SU-DHL-6 (cell line): ENCODE data around the gene SERTAD3.
A peak's percentile ranks its signal among the peaks of the same experiment; 100 is the strongest.

Experiments used
- H2AFZ ChIP-seq: fragments of 200-600 bp; sonication (generic); 2 replicates; pipeline ENCODE4 v1.6.1; 2014; ENCODE audit warnings: low read depth, mild to moderate bottlenecking, moderate library complexity, mixed read lengths, antibody characterized with exemption, low read length; ENCODE audit not compliant: severe bottlenecking
- H3F3A ChIP-seq: fragments of 200-600 bp; shearing (Covaris generic); 2 replicates; pipeline ENCODE4 v1.6.0; 2016; ENCODE audit warnings: antibody characterized with exemption, mild to moderate bottlenecking; ENCODE audit not compliant: insufficient read depth
- H3K27ac ChIP-seq: fragments of 200-600 bp; sonication (generic); 2 replicates; pipeline ENCODE4 v1.5.1; 2016; ENCODE audit warnings: low read depth, mild to moderate bottlenecking, low read length, moderate library complexity, mixed read lengths
- H3K27me3 ChIP-seq: fragments of 200-600 bp; sonication (generic), shearing (Covaris generic); 2 replicates; pipeline ENCODE4 v1.6.0; 2014; ENCODE audit warnings: mild to moderate bottlenecking, low read length
- H3K36me3 ChIP-seq: fragments of 200-600 bp; sonication (generic); 2 replicates; pipeline ENCODE4 v1.6.1; 2014; ENCODE audit warnings: mild to moderate bottlenecking, low read length, mixed read lengths
- H3K4me2 ChIP-seq: fragments of 300-600, 200-600 bp; shearing (Covaris generic), sonication (generic); 2 replicates; pipeline ENCODE4 v1.6.0; 2014; ENCODE audit warnings: low read length, low read depth, mild to moderate bottlenecking; ENCODE audit not compliant: poor library complexity, severe bottlenecking
- H3K4me3 ChIP-seq: fragments of 200-600 bp; sonication (generic); 2 replicates; pipeline ENCODE4 v1.5.1; 2014; ENCODE audit warnings: antibody characterized with exemption, low read length, mild to moderate bottlenecking, mixed read lengths; ENCODE audit not compliant: insufficient read depth, poor library complexity, severe bottlenecking
- H3K79me2 ChIP-seq: fragments of 200-600 bp; sonication (generic); 2 replicates; pipeline ENCODE4 v1.6.1; 2014; ENCODE audit warnings: mild to moderate bottlenecking, low read length, moderate library complexity; ENCODE audit not compliant: insufficient read depth
- H3K9ac ChIP-seq: fragments of 200-600 bp; sonication (generic); 2 replicates; pipeline ENCODE4 v1.7.0; 2014; ENCODE audit warnings: mild to moderate bottlenecking, low read length
- H3K9me2 ChIP-seq: fragments of 200-600 bp; sonication (generic); replicated peaks from 2 replicates; pipeline ENCODE4 v1.6.1; 2014; ENCODE audit warnings: low read length; ENCODE audit not compliant: insufficient read depth
- H3K9me3 ChIP-seq: fragments of 200-600 bp; sonication (generic); 2 replicates; pipeline ENCODE4 v1.6.1; 2014; ENCODE audit warnings: low read length, mixed read lengths; ENCODE audit not compliant: insufficient read depth
- H4K20me1 ChIP-seq: fragments of 200-600 bp; sonication (generic); 2 replicates; pipeline ENCODE4 v1.6.1; 2014; ENCODE audit warnings: low read depth, mild to moderate bottlenecking, antibody characterized with exemption, low read length, moderate library complexity, mixed read lengths
- CTCF ChIP-seq: fragments of 200-600 bp; sonication (generic); IDR thresholded peaks from one replicate; pipeline ENCODE4 v1.5.1; 2017; ENCODE audit warnings: antibody characterized with exemption, mild to moderate bottlenecking, low read length, moderate library complexity; ENCODE audit not compliant: insufficient read depth, poor library complexity, severe bottlenecking
- EZH2phosphoT487 ChIP-seq: fragments of 200-600 bp; sonication (generic), shearing (Covaris generic); conservative IDR thresholded peaks from 2 replicates; pipeline ENCODE4 v1.6.1; 2018; ENCODE audit warnings: mild to moderate bottlenecking, antibody characterized with exemption, low read length, moderate library complexity, mixed read lengths

SERTAD3 gene

DNA sequence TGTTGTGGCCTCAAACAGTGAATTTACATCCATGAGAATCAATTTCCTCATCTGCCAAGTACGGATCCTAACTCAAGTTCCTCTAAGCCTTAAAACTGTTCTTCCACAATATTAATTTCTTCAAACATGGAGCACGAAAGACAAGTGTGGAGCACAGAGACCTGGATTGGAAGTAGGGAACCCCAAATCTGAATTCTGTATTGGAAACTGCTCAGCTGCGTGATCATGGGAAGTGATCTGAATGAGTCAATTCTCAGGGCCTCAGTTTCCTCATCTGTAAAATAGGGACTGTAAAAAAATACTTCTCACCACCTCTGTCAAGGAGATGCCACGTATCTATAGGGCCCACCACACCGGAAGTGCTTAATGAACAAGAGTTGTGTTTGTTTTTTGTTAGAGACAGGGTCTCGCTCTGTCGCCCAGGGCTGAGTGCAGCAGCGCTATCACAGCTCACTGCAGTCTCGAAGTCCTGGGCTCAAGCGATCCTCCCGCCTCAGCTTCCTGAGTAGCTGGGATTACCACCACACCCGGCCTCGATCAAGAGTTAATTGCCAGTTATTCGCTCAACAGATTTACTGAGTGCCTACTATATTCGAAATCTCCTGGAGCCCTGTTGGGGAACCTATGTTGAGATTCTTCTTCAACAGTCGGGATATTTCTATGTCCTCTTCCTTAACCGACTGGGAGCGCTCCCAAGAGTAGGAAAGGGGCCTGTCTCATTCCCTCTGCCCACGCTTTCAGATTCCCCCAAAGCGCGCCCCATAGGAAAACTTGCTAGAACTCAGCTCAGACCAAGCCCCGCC is 1.6 kb downstream of the SERTAD3 start:
- Histone ChIP-seq H3F3A (peaks cover 5% of the 10 kb centered on the region), H3K27me3 (no peaks in the 10 kb centered on the region), H3K9me3 (no peaks in the 10 kb centered on the region), H3K4me2 (peak overlapping the region; percentile 83), H3K27ac (peak overlapping the region; percentile 49), H3K79me2 (peaks cover 10% of the 10 kb centered on the region), H4K20me1 (no peaks in the 10 kb centered on the region), H3K9me2 (no peaks in the 10 kb centered on the region), H3K9ac (peak overlapping the region; percentile 67), H3K4me3 (peak overlapping the region; percentile 58), H3K36me3 (no peaks in the 10 kb centered on the region), H2AFZ (peak overlapping the region; percentile 21)
- TF ChIP-seq EZH2phosphoT487 = no peak
- TF ChIP-seq CTCF = no peak

DNA sequence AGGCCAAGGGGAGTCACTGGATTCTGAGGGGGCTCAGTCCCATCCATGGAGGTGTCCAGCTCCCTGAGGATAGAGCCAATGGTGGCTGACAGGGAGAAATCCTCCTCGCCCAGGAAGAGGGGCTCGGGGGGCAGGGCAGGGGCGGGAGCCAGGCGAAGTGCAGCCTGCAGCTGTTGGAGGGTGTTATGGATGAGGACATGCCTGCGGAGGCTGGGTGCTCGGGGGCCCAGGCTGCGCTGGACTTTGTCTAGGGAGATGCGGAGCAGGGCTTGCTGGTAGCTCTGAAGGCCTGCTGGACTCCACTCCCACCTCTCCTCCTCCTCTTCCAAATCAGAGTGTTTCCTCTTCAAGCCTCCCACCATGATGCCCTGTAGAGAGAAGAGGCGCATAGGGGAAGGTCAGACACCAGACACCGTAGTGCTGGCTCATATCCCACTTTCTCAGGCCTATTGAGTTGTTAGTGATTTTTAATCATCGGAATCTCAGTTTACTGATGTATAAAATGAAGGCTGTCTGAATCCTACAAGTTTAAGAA is 2.3 kb downstream of the SERTAD3 start:
- H2AFZ ChIP-seq = no peak overlapping the region
- no peak overlapping the region; the same call in 1 of the 2 replicates for H3K9ac ChIP-seq
- no peak overlapping the region for H3K27ac ChIP-seq
- no peaks in the 10 kb centered on the region for H3K27me3 ChIP-seq
- TF ChIP-seq CTCF (no peak), EZH2phosphoT487 (no peak)
- H3K4me2 ChIP-seq = no peak overlapping the region
- H3K4me3 ChIP-seq = no peak overlapping the region
- H3F3A ChIP-seq = peaks cover 5% of the 10 kb centered on the region
- H3K9me3 ChIP-seq = no peaks in the 10 kb centered on the region
- no peaks in the 10 kb centered on the region for H3K9me2 ChIP-seq
- no peaks in the 10 kb centered on the region for H3K36me3 ChIP-seq
- peaks cover 10% of the 10 kb centered on the region for H3K79me2 ChIP-seq
- no peaks in the 10 kb centered on the region for H4K20me1 ChIP-seq

DNA sequence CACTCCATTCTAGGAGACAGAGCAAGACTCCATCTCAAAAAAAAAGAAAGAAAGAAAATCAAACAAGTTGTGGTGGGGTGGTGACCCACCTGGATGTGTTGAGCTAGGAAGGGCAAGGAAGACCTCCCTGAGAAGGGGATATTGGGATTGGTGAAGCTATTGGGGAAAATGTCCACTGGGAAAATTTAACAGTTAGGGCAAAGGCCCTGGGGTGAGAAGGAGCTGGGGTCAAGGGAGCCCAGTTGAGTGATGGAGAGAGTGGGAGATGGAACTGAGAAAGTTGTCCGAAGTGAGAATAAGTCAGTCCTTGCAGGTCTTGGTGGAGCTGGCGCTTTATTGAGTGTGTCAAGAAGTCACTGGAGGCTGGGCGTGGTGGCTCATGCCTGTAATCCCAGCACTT is 5.9 kb downstream of the SERTAD3 start:
- Histone ChIP-seq H3K9me2 (no peaks in the 10 kb centered on the region), H3K9me3 (no peaks in the 10 kb centered on the region), H3K4me2 (no peak overlapping the region), H3K79me2 (peaks cover 10% of the 10 kb centered on the region), H3K36me3 (no peaks in the 10 kb centered on the region), H4K20me1 (no peaks in the 10 kb centered on the region), H3K27ac (no peak overlapping the region), H3K27me3 (no peaks in the 10 kb centered on the region), H2AFZ (no peak overlapping the region), H3K9ac (no peak overlapping the region), H3F3A (no peaks in the 10 kb centered on the region; the same call in 1 of the 2 replicates), H3K4me3 (no peak overlapping the region)
- no peak for TF ChIP-seq EZH2phosphoT487
- no peak for TF ChIP-seq CTCF
